GM18499 (cell line): Measurements from ENCODE around the gene UNC13C.

Experiments
- ATAC-seq: cut with Tn5 transposase; IDR thresholded peaks from one replicate; pipeline ENCODE4 v1.9.1; 2021; ENCODE audit warnings: moderate number of reproducible peaks; ENCODE audit not compliant: insufficient read depth, unreplicated experiment

UNC13C gene

DNA sequence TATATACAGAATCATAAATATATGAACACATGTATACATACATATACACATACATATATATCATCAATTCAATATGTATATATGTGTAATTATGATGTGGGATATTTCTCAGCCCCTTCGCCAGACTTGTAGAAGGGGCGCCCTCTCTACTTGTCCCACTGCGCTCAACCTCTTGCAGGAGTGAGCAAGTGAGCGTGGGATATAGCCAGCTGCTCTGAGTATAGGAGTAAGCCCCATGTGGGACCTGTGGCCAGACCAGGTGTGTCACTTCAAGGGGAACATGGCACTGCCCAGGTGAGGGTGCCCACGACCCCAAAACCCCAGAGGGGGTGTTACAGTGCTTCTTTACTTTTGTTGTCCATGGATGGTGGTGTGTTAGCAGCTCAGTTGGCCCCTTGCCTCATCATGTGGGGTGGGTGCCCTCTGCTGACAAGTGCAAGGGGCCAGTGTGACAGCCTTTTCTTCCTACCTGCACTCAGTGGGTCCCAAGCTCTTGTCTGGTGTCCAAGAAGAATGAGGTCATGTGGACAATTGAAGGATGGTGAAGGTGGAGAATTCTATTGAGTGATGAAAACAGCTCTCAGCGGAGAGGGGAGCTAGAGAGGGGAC is 304.1 kb downstream of the UNC13C start:
- ATAC-seq: no peak

DNA sequence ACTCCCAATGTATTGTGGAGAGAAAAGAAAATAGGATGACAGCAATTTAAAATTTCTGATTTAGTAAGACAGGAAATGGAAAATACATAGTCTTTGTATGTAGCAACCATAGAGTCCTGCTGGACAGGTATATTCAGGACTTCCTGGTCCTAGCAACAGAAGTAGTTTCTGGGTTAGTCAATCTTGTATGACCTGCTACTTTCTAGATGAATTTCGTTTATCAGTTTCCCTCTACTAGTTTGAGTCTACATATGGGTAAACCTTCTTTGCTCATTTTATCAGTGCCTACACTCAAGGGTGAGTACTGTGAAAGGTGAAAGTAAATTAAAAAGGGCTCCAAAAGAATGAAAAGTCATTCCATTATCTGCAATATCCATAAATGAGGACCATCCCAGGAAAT is 309.8 kb downstream of the UNC13C start:
- no peak for ATAC-seq

GRCh38 chr15:54289590-54290136 is 311.4 kb downstream of the UNC13C start:
- peak; percentile 80 for ATAC-seq

DNA sequence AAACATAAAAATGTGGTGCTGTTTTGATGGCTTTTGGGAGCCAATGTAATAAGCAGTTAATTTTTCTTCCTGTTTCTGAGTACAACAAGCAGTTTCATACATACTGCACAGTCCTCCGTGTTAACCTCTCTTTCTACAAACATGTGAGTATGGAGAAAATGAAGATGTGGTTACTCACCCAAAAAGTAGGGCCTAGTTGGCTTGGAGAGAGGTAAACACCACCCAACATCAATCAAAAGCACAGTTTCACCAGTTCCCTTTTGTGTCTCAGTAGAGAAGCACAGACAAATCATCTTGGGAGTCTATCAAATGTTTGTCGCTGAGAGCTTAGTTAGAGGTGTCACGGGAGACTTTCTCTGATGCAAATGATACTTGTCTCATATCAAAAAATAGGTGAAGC is 320.2 kb downstream of the UNC13C start:
- ATAC-seq: no peak

GRCh38 chr15:54304321-54304720 is 326.1 kb downstream of the UNC13C start:
- no peak for ATAC-seq

DNA sequence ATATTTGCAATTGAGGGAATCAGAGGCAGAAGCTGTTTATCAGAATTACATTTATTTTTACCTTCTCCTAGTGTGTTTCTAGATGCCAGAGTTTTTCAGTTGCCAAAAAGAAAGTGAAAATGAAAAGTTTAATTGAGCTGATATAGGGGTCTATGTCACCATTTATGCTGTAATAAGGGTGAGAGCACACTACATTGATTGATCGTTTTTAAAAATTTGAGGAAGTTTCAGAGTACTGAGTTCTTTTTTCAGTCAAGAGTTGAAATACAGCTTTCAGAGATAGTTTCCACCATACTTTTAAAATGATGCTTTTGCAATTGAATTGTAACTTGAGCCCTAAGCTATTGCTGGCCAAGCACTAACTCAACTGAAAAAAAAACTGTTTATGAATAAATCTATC is 326.9 kb downstream of the UNC13C start:
- no peak for ATAC-seq

GRCh38 chr15:54307252-54307902 is 329.1 kb downstream of the UNC13C start:
- no peak for ATAC-seq

GRCh38 chr15:54307926-54308325 is 329.7 kb downstream of the UNC13C start:
- ATAC-seq: no peak

DNA sequence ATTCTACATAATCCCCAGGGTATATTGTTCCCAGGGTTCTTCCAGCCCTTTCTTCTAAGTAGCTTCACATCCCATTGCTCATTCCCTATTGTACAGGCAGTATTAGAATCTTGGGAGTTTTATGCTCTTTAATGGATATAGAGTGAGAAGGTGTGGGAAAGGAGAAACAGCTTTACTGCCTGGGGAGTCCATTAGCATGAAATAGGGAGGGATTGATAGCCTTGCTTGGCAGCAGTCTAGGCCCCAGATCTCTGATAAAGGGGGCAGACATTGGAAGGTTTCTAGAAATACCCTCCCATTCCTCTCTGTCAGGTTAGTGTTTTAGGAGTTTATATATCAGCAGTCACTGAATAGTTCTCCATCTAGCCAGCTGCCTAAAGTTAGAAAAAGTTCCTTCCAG is 334.3 kb downstream of the UNC13C start:
- ATAC-seq: no peak

DNA sequence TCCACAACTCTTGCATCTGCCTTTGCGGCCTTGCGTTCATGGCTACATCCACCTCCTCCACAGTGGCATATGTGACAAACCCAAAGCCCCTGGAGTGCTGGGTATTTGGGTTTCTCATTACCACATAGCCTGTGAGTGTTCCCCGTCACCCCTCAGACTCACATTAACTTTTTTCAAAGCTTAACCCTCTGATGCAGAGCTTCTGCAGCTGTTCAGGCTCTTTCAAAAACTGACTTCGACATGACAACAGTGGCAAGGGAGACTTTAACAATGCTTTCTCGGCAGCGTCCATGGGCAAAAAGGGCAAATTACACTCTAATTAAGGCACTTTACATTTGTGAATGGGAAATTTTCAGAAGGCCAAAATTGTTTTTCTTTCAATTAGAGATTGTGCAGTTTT is 343.2 kb downstream of the UNC13C start:
- no peak for ATAC-seq

GRCh38 chr15:54322341-54322740 is 344.1 kb downstream of the UNC13C start:
- no peak for ATAC-seq

DNA sequence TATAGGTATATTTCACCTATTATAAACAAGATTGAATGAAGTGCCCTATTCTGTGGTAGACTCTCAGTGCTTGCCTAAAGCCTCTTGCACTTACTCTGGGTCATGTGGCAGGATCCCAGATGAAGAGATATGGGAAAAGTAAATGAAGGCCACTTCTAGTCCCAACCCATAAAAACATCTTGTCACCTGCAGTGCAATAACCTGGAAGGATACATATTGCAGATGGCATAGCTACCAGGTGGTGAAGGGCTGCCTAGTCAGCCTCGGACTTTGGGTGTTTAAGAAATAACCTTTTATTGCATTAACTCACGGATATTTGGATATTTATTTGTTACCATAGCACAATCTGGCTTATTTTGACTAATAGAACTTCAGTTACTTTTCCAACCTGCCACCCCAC is 367.1 kb downstream of the UNC13C start:
- ATAC-seq: no peak

- no peak for ATAC-seq
Observed at GRCh38 chr15:54345827-54346226, 367.6 kb downstream of the UNC13C start.

- peak; percentile 61 for ATAC-seq
Observed at GRCh38 chr15:54347082-54347827, 369.0 kb downstream of the UNC13C start.

DNA sequence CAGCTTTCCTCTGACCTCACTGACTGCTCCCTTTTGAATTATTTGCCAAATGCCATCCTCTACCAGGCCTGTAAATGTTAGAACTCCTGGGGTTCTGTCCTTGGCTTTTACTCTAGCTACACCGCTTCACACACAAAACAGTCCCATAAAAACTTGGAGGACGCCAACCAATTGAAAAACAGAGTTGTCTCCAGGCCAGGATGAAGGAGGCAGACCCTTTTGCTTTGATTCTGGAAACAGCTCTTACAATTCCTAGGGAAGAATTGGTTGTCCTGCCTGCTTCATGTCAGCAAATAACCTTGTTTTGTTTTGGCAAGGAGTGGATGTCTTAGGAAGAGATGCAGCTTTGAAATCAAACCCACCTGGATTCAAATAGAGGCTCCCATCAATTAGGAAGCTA is 375.5 kb downstream of the UNC13C start:
- no peak for ATAC-seq

GRCh38 chr15:54354341-54354740 is 376.1 kb downstream of the UNC13C start:
- no peak for ATAC-seq

GRCh38 chr15:54364961-54365360 is 386.7 kb downstream of the UNC13C start:
- no peak for ATAC-seq

GRCh38 chr15:54373332-54373731 is 395.1 kb downstream of the UNC13C start:
- ATAC-seq: no peak

DNA sequence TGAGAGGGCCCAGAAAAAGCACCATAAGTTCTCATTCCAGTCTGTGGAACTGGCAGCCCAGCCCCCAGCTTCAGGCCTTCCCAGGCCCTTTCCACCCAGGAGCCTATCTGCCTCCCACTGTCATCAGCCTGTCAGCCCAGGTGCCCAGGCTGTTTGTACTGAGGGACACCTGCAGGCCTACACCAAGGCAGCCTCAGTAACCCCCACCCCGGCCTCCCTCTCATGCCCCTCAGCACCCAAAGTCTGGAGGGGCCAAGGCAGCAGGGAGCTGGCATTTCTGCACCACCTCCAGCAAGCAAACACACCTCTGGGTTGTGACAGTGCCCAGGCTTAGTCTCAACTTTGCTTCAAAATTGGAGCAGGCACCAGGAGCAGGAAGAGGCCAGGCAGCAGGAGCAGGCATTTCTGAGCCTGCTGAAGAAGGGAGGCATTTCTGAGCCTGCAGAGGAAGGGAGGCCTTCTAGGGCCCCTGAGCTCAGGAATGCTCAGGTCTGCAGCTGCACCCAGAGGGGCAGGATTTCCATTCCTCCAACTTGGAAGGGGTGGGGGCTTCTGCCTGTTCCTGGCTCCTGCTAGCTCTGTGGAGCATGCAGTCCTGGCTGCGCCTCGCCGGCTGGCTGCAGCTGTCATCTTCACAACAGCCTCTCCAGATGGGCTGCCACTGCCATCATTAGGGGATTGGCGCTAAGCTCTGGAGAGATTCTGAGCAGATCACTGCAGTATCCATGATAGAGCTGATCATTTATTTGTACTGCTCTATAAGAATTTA is 396.1 kb downstream of the UNC13C start:
- ATAC-seq: no peak

- no peak for ATAC-seq
Observed at GRCh38 chr15:54387799-54388198, 409.6 kb downstream of the UNC13C start.

GRCh38 chr15:54388746-54389145 is 410.5 kb downstream of the UNC13C start:
- no peak for ATAC-seq
